ENCODE measurements around the gene COLGALT1.

DNA sequence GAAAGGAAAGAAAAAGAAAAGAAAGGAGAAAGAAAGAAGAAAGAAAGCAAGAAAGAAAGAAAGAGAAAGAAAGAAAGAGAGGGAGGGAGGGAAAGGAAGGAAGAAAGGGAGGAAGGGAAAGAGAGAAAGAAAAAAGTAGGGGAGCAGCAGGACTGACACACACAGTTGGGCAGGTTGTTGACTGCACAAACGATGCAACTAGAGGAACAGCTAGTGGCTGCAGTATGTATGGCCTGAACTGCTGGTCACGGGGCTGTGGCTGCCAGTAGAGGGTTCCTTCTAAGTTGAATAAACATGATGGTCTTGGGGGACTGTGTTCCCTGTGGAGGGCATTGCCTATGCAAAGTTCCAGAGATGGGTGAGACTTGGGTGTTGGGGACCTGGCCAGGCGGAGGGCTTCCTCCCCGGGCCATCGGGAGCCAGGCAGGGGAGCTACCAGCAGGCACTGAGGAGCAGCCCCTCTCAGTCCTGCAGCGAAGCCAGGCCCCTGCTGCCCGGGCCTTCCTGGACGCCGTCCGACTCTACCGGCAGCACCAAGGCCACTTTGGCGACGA is 16.7 kb upstream of the COLGALT1 start:
- TF ChIP-seq POLR2A (IDR thresholded peaks at IDR 0.05) (no peak), EP300 (IDR thresholded peaks at IDR 0.05) (no peak)
- TF ChIP-seq, protein P1, sequence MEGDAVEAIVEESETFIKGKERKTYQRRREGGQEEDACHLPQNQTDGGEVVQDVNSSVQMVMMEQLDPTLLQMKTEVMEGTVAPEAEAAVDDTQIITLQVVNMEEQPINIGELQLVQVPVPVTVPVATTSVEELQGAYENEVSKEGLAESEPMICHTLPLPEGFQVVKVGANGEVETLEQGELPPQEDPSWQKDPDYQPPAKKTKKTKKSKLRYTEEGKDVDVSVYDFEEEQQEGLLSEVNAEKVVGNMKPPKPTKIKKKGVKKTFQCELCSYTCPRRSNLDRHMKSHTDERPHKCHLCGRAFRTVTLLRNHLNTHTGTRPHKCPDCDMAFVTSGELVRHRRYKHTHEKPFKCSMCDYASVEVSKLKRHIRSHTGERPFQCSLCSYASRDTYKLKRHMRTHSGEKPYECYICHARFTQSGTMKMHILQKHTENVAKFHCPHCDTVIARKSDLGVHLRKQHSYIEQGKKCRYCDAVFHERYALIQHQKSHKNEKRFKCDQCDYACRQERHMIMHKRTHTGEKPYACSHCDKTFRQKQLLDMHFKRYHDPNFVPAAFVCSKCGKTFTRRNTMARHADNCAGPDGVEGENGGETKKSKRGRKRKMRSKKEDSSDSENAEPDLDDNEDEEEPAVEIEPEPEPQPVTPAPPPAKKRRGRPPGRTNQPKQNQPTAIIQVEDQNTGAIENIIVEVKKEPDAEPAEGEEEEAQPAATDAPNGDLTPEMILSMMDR (IDR thresholded peaks at IDR 0.05) = no peak
